Measurements from ENCODE around the gene PCSK4.
"Not testable (repeated sequence)": the region's sequence is repeated elsewhere in the genome, so short reads cannot be mapped to it uniquely, and the experiment has no call there.

PCSK4 gene

DNA sequence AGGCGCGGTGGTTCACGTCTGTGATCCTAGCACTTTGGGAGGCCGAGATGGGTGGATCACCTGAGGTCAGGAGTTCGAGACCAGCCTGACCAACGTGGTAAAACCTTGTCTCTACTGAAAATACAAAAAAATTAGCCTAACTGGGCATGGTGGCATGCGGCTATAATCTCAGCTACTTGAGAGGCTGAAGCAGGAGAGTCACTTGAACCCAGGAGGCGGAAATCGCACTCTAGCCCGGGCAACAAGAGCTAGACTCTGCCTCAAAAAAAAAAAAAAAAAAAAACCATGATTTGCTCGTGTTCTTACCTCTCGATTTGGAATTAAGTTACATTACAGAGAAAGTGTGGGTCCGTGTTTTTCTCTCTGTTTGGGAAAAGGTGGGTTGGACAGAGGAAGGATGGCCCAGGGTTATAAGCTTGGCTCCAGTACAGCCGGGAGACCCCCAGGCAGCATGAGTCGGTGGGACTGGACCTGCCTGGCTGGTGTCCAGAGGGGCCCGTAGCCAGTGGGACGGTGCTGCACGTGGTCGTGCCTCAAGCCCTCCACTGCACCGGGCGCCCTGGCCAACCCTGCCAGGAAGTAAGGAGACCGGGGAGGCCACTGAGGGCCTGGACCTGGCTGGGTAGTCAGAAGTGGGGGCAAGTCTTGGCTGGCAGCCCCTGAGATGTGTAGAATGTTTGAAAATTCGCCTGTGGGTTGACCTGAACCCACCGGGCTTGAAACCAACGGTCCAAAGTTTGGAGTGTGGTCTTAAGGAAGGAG, 48.3 kb downstream of the PCSK4 start:
- no peak for DNase-seq (ENCODE audit: low read depth in 1 of 2, low spot score in 1 of 2)

DNA sequence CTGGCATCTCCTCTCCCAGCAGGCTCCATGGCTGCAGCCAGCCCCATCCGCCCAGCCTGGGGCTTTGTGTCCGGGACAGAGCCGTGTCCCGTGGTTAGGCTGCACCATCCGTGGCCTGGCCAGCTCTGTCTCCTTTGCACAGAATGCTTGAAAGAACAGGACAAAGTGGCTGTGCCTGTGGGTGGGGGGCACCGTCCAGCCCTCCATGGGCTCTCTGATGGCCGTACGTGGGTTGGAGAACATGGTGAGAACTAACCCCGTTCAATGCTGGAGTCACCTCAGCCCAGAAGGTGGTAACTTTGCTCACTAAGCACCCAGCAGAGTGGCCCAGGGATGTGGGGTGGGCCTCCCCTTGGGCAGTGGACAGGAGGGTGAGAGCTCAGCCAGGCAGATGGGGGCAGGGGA, 49.1 kb downstream of the PCSK4 start:
- no peak for DNase-seq (ENCODE audit: low read depth in 1 of 2, low spot score in 1 of 2)

DNA sequence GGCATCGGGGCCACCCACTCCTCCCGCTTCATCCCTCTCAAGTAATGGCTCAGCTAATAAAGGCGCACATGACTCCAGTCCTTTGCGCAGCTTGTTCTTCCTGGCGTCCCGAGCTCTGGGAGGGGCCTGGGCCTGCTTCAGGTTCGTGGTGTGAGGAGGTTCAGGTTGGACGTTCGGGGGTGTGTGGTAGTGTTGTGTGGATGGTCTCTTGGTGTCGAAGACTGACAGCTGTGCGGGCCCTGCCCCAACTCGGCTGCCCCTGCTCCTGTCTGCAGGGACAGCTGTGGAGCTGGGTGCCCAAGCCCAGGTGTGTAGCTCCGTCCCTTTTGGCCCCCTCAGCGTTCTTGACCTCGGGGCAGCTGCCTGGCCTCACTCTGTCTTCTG, 49.7 kb downstream of the PCSK4 start:
- no peak for DNase-seq (ENCODE audit: low read depth in 1 of 2, low spot score in 1 of 2)

DNA sequence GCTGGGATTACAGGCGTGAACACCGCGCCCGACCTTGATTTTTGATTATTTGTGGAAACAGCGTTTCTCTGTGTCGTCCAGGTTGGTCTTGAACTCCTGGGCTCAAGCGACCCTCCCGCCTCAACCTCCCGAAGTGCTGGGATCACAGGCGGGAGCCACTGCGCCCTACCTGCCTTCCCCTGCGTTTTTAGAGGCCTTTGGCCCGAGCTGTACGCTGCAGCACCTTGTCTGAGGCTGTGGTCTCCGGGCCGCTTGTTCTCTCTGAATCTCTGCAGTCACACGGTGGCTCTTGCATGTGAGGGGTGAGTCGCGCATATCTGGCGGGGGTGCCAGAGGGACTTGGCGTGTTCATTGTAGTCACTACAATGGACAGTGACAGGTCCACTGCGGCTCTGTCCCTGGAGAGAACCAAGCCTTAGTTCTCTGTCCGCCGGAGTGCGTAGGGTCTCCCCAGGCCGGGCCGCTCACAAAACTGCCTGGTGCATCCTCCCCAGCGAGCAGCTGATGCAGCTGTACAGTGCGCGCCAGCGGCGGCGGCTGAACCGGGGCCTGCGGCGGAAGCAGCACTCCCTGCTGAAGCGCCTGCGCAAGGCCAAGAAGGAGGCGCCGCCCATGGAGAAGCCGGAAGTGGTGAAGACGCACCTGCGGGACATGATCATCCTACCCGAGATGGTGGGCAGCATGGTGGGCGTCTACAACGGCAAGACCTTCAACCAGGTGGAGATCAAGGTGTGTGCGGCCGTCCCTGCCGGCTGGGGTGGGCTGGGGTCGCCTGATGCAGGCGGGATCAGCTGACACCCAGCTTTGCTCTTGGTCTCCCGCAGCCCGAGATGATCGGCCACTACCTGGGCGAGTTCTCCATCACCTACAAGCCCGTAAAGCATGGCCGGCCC, 50.4 kb downstream of the PCSK4 start:
- DNase-seq (ENCODE audit: low read depth in 1 of 2, low spot score in 1 of 2) = not testable (repeated sequence)

DNA sequence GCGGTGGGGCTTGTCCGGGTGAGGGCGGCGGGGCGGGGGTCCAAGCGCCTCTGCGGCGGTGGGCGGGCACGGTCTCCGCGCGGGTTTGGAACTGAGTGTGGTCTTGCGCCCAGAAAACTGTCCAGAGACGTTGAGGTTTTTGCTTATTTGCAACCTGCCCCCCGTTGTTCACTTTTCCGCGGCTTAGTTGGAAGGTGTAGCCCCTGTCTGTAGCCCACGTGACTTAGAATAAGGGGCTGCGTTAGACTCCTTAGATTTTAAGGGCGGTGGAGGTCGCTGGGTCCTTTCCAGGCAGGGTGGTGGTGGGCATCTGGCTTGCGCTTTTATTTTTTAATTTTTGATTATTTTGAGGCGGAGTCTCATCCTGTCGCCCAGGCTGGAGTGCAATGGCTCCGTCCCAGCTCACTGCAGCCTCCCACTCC, 51.2 kb downstream of the PCSK4 start:
- DNase-seq (ENCODE audit: low read depth in 1 of 2, low spot score in 1 of 2) = no peak

DNA sequence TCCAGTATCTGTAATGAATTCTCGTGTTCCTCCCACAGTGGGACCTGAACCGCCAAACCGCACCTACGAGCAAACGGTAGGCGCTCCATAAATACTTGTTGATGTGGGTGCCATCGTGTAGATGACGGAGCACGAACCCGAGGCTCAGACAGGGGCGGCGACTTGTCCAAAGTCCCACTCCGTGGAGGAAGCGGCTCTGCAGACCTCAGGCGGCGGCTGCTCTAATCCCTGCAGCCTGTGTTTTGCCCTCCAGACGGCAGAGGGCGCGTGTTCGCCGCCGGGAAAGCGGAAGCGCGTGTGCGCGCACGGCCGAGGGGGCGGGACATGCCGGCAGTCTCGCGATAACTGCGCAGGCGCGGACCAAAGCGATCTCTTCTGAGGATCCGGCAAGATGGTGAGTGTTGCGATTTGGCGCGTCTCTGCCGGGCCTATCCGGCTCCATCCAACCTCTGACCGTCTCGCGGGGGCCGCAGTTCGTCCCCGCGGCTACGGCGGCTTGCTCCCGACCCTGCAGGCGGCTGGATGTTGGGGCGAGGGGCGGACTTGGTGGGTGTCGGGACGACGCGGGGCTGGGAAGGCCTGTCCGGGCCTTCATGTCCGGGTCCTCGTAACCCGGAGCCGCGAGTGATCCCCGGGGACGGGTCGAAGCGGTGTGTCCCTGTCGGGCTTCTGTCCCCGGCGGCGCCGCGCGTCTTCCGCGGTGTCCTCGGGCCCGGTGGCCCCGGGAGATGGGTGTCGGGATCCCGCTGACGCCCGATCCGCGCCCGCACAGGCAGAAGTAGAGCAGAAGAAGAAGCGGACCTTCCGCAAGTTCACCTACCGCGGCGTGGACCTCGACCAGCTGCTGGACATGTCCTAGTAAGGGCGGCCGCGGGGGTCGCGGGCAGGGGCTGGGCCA, 51.9 kb downstream of the PCSK4 start, which contains the start of gene RPS15:
Gene RPS15 (plus strand): TSS at position 362 of the 898 bp plus-strand sequence. CDS start 30 bp downstream, at position 392.
- DNase-seq (ENCODE audit: low read depth in 1 of 2, low spot score in 1 of 2) = peak; percentile 95

DNA sequence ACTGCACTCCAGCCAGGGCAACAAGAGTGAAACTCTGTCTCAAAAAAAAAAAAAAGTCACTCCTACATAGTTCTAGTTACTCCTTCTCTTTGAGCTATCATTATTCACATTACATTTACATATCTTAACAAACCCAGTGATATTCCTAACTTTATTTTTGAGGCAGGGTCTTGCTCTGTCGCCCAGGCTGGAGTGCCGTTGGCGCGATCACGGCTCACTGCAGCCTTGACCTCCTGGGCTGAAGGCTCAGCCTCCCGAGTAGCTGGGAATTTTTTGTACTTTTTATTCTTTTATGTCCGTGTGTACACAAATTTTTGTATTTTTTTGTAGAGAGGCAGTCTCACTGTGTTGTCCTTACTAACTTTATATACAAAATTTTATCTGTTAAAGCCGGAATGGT, 52.5 kb downstream of the PCSK4 start:
- DNase-seq (ENCODE audit: low read depth in 1 of 2, low spot score in 1 of 2) = no peak

DNA sequence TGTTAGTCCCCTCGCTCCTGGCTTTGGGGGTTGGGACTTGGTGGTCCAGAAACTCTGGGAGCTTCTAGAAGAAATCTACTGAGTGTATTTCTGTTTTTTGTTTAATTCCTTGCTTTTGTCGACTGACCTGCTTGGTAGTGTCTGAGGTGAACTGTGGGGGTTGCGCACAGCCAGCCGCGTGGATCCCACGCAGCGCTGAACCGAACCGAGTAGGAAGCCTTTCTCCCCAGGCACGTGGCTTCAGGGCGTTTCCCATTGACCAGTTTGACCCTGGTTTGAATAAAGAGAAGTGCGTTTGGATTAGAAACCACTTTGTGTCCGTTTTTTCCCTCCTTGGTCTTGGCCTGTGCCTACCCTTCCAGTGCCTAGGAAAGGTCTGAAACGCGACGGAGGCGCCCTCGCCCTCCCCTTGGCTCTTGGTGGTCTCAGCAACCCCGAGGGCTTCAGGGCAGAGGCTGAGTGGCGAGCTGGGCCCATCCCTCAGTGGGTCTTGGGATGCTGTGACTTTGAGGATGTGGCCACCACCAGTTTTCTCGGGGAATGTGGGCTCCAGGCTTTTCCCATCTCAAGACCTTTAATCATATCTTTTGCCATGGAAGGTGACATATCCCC, 54.7 kb downstream of the PCSK4 start:
- DNase-seq (ENCODE audit: low read depth in 1 of 2, low spot score in 1 of 2) = no peak

DNA sequence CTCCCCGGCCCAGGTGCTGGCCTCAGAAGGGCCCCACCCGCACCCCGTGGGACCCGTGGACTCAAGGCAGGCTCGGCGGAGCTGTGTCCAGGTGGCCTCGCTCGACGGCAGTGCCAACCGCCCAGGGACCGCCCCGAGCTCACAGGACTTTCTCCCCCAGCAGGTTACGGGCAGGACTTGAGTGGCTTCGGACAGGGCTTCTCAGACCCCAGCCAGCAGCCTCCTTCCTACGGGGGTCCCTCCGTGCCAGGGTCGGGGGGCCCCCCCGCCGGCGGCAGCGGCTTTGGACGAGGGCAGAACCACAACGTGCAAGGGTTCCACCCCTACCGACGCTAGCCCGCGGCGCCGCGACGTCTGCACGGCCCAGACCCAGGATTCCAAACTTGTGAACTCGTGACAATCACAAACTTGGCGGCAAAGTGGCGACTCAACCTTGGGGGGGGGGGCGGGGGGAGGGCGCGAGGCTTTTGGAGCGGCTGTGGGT, 55.5 kb downstream of the PCSK4 start:
- DNase-seq (ENCODE audit: low read depth in 1 of 2, low spot score in 1 of 2) = no peak

DNA sequence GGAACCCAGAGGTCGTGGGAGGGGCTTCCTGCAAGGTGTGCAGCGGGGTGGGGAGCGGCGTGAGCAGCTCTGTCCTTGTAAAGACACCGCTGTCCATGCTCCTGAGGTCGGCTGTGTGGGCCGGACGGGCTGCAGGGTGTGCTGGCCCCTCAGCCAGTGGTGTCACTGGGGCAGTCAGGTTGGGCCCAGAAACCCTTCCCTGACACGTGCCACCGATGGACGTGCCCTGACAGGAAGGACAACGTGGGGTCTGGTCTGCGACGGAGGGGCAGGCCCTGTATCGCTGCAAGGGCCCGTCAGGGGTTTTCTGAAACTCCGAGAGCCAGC, 56.1 kb downstream of the PCSK4 start:
- no peak for DNase-seq (ENCODE audit: low read depth in 1 of 2, low spot score in 1 of 2)

DNA sequence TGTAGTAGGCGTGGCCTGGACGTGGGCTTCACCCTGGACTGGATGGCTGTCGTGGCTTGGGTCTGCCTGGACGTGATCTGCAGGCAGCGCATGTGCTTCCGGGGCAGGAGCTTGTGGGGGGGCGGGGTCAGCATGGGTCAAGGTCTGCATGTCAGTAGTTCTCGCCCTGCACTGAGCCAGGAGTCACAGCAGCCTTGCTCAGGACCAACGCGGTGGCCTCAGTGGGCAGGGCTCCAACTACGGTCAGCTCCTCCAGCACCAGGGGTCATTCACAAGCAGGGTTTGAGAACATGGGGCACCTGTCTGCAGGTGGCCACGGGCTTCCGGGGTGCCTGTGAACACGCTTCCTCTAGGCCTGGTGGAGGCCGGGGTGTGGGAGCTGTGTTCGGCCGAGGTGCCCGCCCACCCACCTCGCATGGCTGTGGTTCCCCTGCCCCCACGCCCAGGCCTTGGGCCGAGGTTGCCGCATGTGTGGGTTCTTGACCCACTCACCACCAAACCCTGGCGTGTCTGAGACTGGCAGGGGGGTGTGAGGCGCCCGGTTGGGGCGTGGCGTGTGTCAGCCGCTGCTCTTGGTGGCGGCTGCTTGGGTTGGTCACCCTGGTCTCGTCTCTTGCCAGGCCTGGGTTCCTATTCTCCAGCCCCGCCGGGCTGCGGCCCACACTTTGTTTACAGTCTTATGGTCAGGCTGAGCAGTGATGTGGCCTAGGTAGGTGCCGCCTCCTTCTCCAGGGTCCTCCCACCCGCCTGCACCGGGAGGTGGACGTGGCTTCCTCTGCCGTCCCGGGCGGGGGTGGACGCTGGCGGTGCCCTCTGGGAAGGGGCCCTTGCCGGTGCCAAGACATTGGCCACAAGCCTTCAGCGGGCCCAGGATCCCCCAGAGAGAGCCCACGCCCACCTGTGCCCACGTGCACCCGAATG, 56.8 kb downstream of the PCSK4 start:
- DNase-seq (ENCODE audit: low read depth in 1 of 2, low spot score in 1 of 2) = no peak

DNA sequence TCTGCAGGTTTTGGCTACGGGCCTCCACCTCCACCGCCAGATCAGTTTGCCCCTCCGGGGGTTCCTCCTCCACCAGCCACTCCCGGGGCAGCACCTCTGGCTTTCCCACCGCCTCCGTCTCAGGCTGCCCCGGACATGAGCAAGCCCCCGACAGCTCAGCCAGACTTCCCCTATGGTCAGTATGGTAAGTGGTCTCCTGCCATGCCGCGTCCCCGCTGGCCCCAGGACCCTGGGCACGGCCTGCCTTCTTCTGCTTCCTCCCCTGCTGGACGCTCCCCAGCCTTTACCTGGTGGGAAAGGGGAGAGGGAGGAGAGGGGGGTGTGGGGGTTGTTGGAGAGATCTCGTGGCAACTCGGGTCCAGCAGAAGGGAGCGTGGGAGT, 57.7 kb downstream of the PCSK4 start:
- DNase-seq (ENCODE audit: low read depth in 1 of 2, low spot score in 1 of 2) = no peak

DNA sequence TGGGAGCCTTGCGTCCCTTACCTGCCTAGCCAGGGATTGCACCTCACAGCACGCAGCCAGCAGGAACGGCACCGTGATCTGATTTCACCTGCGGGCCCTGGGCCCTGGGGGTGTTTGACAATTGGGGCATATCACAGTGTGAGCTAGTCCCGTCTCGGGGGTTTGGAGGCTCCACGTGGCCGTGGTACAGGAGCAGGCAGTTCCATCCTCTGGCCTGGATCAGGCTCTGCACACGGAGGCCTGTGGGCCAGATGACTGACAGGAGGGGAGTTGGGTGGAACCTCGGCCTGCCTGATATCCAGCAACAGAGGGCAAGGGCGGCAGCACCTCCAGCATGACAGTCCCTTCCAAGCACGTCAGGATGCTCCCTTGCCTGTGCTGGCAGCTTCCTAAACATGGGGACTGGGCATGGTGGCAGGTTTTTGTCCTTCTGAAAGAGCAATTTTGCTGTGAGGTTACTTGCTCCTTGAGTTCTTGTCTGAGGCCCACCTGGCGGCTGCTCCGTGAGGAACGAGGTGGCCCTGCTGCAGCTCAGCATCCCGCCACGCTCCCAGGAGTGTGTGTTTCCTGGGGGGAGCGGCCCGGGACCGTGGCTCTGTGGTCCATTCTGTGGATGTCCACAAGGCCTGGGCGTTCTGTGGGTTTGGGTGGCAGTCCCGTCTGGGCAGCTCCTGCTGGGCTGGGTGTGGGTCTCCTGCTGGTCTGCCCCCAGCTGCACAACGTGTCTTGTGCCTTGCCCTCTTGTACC, 58.2 kb downstream of the PCSK4 start:
- DNase-seq (ENCODE audit: low read depth in 1 of 2, low spot score in 1 of 2) = no peak

Data from stimulated activated CD4-positive, alpha-beta T cell treated with anti-CD3 and anti-CD28 coated beads, Interleukin-15, amount 100 ng/mL, for 1 hour (primary cell).